HG03064 (cell line): ENCODE data around the gene DOP1A.
A peak's percentile ranks its signal among the peaks of the same experiment; 100 is the strongest.

Experiments
- ATAC-seq: cut with Tn5 transposase; IDR thresholded peaks from one replicate; pipeline ENCODE4 v1.9.1; 2021; ENCODE audit warnings: low read depth; ENCODE audit not compliant: unreplicated experiment

DOP1A gene

GRCh38 chr6:83067448-83068439 lies at the start of gene DOP1A:
Gene DOP1A, plus strand, starts transcription at chr6:83067671. Its CDS starts 29,307 bp downstream, at chr6:83096978.
- peak; percentile 85 for ATAC-seq

- ATAC-seq, result no peak
These were observed 47.7 kb upstream of the DOP1A start for GRCh38 chr6:83019741-83020140.

- ATAC-seq, result no peak
These were observed 35.8 kb upstream of the DOP1A start for GRCh38 chr6:83031689-83032088.

GRCh38 chr6:83038246-83038645 lies 29.2 kb upstream of the DOP1A start:
- no peak for ATAC-seq

- no peak for ATAC-seq
These were observed 24.9 kb upstream of the DOP1A start for GRCh38 chr6:83042467-83043053.

- ATAC-seq, result no peak
These were observed 23.2 kb upstream of the DOP1A start for GRCh38 chr6:83044091-83044768.

GRCh38 chr6:83047065-83047754 lies 20.3 kb upstream of the DOP1A start:
- no peak for ATAC-seq

GRCh38 chr6:83051377-83052172 lies 15.9 kb upstream of the DOP1A start:
- ATAC-seq, result no peak

GRCh38 chr6:83053678-83054077 lies 13.8 kb upstream of the DOP1A start:
- ATAC-seq, result no peak

- ATAC-seq, result no peak
These were observed 12.0 kb upstream of the DOP1A start for GRCh38 chr6:83055366-83055964.

GRCh38 chr6:83057705-83058321 lies 9.7 kb upstream of the DOP1A start:
- ATAC-seq, result peak; percentile 75

- no peak for ATAC-seq
These were observed 6.3 kb upstream of the DOP1A start for GRCh38 chr6:83061190-83061589.

- no peak for ATAC-seq
These were observed 5.2 kb upstream of the DOP1A start for GRCh38 chr6:83062225-83062624.

- ATAC-seq, result peak; percentile 60
These were observed 1.8 kb upstream of the DOP1A start, which contains the start of gene UBE3D for GRCh38 chr6:83065511-83066192. Gene UBE3D, minus strand, starts transcription at chr6:83065841. Its CDS starts 123 bp downstream, at chr6:83065718.

- no peak for ATAC-seq
These were observed 1.1 kb downstream of the DOP1A start for GRCh38 chr6:83068616-83069015.

- no peak for ATAC-seq
These were observed 2.2 kb downstream of the DOP1A start for GRCh38 chr6:83069633-83070032.

- ATAC-seq, result peak; percentile 54
These were observed 3.6 kb downstream of the DOP1A start for GRCh38 chr6:83071023-83071422.

GRCh38 chr6:83071707-83072106 lies 4.2 kb downstream of the DOP1A start:
- no peak for ATAC-seq
